ENCODE measurements around the gene ZBTB46.
"Not testable (repeated sequence)": the region's sequence is repeated elsewhere in the genome, so short reads cannot be mapped to it uniquely, and the experiment has no call there.

ZBTB46 gene

DNA sequence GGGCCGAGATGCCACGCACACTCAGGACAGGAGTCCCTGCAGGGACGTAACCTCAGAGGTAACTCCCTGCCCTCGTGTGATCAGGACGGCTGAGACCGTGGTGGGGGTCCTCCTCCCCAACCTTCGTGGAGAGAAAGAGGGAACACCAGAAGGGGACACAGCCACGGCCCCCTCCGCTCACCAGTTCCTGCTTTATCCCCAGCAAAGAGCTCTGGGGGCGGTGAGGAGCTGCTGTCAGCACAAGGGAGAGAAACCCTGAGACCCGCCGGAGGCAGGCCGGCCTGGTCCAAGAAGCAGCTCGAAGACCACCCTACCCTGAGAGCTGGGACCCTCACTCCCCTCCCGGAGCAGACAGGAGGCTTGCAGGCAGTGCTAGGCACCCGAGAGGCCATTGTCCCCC lies 47.1 kb downstream of the ZBTB46 start:
- no peak for DNase-seq

- DNase-seq, result no peak
Observed at GRCh38 chr20:63782521-63782971, 48.5 kb downstream of the ZBTB46 start.

DNA sequence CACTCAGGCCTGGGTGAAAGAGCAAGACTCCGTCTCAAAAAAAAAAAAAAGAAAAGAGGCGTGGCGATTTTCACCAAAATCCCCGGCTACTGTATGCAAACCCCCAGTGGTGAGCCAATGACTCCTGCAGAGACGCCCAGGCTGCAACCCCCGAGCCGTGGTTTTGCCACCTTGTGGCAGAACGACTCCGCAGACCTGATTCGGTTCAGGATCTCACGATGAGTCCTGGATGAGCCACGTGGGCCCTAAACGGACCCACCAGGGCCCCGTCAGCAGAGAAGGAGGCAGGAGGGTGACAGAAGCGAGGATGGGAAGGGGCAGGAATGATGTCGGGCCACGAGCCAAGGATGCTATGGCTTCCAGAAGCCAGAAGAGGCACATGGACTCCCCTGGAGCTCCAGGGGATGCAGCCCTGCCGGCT lies 49.0 kb downstream of the ZBTB46 start:
- no peak for DNase-seq

GRCh38 chr20:63781181-63781580 lies 49.9 kb downstream of the ZBTB46 start:
- no peak for DNase-seq

- no peak for DNase-seq
Observed at GRCh38 chr20:63778857-63779256, 52.2 kb downstream of the ZBTB46 start.

GRCh38 chr20:63778034-63778752 lies 52.9 kb downstream of the ZBTB46 start:
- DNase-seq, result no peak

GRCh38 chr20:63777614-63778013 lies 53.5 kb downstream of the ZBTB46 start:
- no peak for DNase-seq

DNA sequence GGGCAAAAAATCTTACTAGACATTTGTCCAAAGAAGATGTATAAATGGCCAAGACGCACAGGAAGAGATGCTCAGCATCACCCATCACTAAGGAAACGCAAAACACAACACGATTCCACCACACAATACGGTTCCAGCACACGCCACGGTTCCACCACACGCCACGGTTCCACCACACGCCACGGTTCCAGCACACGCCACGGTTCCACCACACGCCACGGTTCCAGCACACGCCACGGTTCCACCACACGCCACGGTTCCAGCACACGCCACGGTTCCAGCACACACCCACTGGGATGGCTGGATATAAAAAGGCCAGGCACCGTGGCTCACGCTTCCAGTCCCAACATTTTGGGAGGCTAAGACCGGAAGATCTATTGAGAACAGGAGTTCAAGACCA lies 54.2 kb downstream of the ZBTB46 start:
- not testable (repeated sequence) for DNase-seq

DNA sequence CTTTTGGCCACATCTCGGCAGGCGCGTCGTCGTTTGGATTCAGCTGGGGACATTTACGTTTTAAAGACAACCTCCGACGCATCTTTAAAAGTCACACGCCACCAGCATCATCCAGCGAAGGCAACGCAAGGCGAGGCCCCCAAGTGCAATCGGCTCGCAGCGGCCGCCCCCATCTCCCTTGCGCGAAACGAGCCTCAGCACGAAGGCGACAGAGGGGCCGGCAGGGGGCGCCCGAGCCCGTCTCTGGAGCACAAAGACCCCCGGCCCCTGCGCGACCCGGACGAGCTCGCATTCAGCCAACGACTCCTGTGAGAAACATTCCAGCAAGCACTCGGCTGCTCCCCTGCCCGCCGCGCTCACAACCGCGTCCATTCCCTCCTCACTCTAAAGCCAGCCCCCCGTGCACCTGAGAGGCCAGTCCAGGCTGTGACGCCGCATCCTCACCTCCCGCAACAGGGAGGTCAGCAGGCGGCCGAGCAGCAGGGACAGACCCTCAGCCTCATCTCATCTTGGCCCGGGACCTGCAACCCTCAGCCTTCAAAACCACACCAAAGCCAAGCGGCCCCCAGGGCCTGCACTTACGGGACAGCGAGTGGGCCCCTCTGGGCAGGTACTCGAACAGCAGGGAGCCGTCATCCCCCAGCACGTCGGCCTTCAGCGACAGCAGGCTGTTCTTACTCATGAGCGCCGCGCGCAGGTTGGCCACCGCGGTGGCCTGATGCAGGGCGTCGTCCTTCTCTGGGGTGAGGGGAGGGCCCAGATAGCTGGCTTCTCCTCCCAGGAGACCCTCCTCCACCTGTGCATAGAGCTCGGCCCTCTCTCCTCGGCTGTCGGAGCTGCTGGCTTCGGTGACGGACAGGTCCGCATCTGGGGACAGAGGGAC lies 55.7 kb downstream of the ZBTB46 start:
- no peak for DNase-seq

DNA sequence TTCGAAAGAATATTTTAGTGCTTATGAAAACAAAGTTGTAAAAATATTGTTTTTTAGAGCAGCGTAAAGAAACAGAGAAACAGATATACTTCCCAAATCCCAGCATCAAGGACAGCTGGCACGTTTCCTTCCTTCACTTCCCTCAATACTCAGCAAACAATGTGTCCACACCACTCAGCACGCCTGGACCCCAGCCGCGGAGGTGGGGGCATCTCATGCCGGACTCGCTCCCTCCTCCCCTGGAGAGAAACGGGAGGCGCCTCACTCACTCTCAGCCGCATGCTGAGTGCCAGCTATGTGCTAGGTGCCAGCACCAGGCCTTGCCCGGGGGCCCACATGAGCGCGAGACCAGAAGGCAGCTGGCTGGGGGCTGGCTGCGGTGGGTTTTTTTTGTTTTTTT lies 56.8 kb downstream of the ZBTB46 start:
- no peak for DNase-seq

DNA sequence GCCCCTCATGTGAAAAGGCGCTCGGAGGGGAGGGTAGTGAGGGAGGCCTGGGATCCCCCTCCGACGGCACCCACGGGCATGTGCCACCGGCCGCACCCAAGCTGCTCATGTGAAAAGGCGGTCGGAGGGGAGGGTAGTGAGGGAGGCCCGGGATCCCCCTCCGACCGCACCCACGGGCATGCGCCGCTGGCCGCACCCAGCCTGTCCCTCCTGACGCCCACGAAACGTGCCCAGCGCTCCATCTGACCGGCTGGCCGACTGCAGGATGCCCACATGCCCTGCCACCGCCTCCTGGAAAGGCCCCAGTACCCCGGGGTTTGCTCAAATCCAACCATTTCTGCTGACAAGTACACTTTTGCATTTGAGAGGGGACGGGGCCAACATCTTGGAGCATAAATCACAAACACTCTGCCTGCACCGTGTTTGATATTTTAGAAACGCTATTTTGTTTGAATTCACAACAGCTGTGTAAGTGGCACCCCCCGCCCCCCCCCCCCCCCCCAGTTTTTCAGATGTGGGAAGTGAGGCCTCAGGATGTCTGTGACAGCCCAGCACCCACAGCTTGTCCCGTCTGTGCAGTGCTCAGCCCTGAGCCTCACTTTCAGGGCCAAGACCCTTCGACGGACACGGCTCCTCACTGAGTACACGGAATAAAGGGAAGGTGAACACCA lies 57.4 kb downstream of the ZBTB46 start:
- no peak for DNase-seq

DNA sequence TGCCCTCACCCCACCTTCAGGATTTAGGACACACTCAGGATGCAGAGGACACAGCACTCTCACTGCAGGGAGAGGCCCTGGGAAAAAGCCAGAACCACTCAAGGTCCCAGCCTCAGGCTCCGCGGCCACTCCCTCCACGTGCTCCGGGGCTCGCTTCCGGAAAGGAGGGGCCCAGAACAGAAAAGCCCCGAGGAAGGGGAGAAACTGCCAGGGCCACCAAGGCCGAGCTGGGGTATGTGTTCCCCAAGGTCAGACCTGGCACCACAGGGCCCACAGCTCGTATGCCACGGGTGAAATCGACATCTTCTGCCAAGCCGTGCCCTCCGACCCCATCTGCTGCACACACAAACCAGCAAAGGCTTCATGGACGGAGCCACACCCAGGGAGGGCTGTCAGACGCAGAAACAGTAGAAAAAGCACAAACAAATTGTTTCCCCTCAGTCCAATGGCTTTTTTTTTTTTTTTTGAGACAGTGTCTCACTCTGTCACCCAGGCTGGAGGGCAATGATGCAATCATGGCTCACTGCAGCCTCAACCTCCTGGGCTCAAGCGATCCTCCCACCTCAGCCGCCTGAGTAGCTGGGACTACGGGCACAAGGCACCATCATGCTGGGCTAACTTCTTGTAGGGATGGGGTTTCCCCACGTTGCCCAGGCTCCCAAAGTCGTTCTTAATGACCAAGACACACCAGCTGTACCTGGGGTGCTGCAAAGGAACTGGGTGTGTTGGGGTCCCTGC lies 58.1 kb downstream of the ZBTB46 start:
- DNase-seq, result no peak

GRCh38 chr20:63771046-63771707 lies 59.9 kb downstream of the ZBTB46 start:
- no peak for DNase-seq

DNA sequence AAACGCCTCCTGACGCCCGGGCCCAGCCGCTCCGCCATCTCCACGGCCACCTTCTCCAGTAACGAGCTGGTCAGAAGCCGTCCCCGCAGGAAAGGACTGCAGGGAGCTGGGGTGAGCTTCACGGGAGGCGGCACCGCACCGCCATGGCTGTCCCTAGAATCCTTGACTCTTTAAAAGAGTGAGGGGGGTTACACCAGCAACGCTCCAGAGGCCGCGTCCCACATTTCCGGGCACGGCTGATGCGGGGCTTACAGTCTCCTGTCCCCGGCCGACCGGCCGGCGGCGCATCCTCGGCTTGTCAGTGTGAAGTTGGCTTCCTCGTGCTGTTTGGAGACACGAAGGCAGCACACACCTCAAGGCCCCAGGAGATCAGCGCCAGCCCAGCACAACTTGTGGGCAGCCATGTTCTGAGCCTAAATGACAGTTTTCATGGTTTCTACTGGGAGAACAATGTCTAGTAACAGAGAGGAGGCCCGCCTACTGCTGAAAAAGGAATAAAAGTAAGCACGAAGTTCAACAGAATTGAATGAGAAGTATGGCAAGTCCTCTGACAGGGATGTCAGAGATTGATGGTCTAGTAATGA lies 61.1 kb downstream of the ZBTB46 start:
- no peak for DNase-seq

DNA sequence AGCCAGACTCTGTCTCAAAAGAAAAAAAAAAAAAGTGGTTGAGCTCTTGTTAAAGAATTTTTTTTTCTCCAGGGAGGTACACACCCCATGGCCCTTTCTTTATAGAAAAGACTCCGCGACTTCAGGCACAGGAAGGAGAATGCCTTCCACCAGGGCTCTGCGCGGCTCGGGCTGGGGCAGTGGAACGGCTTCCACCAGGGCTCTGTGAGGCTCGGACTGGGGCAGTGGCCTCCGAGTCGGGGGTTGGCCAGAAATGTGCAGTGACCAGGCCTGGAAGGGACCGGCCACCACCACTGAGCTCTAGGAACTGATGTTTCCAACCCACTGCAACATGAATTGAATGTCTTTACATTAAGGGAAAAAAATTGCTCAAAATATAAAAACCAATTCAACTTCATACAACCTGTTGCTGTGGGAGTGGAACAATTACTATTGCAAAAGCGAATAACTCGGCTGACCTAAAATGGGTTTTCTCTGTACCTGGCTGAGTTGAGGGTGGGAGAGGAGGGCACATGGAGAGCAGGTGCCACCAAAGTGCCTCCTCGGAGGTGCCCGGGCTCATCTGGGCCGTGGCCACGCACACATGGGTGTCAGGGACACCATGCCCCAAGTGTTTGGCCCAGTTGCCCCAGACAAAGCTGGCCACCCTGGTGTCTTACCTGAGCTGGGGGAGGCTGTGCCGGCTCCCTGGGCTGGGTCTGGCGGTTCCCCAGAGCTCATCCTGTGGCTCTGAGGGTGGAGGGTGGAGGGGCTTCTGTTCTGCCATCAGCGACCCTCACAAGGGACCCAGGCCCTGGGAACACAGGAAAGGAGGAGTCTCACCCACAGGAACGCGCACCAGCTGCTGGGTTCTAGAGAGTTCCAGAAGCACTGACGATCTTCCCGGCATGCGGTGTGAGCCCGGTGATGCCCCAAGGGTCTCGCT lies 62.2 kb downstream of the ZBTB46 start:
- DNase-seq, result no peak

DNA sequence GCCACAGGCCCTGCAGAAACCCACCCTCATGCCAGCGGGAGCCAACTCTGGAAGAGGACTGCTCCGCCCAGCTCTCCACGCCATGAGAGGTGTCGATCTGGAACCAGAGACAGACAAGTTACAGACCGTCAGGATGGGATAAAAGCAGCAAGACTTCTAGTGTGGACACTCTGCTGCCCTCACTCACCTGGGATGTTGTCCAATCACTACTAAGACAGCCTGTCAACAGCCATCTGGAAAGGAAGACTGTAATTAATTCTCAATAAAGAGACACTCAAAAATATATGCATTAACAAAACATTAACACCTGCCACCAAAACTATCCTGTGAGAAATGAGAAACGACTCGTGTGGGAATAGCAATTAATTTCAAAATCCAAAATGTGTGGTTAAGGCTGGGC lies 63.2 kb downstream of the ZBTB46 start:
- no peak for DNase-seq

- no peak for DNase-seq
Observed at GRCh38 chr20:63767456-63767855, 63.6 kb downstream of the ZBTB46 start.

GRCh38 chr20:63766695-63767426 lies 64.2 kb downstream of the ZBTB46 start:
- DNase-seq, result no peak

DNA sequence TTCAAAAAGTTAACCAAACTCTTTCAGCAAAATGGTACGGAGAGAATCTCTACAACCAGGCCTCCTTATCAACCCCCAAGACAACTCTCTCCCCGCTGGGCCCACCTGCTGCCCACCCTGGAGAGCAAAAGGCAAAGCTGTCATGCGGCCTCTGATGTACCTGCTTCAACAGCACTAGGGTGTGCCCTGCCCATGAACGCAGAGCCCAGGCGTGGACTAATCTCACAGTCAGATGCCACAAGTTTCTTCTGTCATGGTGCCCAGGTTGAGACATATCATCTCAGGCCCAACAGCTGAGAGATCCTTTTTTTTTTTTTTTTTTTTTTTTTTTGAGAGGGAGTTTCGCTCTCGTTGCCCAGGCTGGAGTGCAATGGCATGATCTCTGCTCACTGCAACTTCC lies 65.2 kb downstream of the ZBTB46 start:
- DNase-seq, result no peak
